ENCODE results near the gene NUBPL.
"Not testable (repeated sequence)": the region's sequence is repeated elsewhere in the genome, so short reads cannot be mapped to it uniquely, and the experiment has no call there.

NUBPL gene

DNA sequence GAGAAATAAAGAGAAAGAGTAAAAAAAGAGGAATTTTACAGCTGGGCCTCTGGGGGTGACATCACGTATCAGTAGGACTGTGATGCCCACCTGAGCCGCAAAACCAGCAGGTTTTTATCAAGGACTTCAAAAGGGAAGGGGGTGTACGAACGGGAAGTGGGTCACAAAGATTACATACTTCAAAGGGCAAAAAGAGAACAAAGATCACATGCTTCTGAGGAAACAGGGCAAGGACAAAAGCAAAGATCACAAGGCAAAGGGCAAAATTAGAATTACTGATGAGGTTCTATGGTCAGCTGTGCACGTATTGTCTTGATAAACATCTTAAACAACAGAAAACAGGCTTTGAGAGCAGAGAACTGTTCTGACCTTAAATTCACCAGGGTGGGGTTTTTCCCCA, 91.7 kb downstream of the NUBPL start:
- H3K4me1 ChIP-seq (ENCODE audit: control insufficient read depth, insufficient read depth, low read length); H3K9ac ChIP-seq (ENCODE audit: low read length); H3K4me3 ChIP-seq (ENCODE audit: low read length); H3K36me3 ChIP-seq (ENCODE audit: control insufficient read depth, insufficient read depth, low read length); H3K27me3 ChIP-seq (ENCODE audit: control insufficient read depth, insufficient read depth, low read length); H3K27ac ChIP-seq (ENCODE audit: low read depth, low read length): not testable (repeated sequence)

DNA sequence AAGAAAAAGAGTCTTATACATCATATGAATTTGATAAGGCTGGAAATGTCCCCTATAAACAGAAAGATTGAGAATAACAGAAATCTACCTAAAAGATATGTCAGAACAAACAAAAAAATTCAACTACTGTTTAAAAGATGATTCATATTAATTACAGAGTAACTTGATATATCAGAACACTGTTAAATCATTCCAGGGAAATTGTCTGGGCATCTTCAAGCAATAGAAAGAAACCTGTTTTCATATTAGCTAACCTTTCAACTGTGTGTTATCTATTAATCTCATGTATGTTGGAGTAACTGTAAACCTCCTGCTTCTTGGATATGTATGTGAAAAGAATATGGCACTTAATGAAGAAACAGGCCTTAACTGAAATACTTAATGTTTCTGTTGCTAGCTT, 96.7 kb downstream of the NUBPL start:
- no peak overlapping the region for H3K4me3 ChIP-seq (ENCODE audit: low read length)
- no peak overlapping the region for H3K27ac ChIP-seq (ENCODE audit: low read depth, low read length)
- no peak overlapping the region for H3K9ac ChIP-seq (ENCODE audit: low read length)
- peaks cover 2% of the 10 kb centered on the region for H3K4me1 ChIP-seq (ENCODE audit: control insufficient read depth, insufficient read depth, low read length)
- no peaks in the 10 kb centered on the region for H3K27me3 ChIP-seq (ENCODE audit: control insufficient read depth, insufficient read depth, low read length)
- H3K36me3 ChIP-seq (ENCODE audit: control insufficient read depth, insufficient read depth, low read length): no peaks in the 10 kb centered on the region

DNA sequence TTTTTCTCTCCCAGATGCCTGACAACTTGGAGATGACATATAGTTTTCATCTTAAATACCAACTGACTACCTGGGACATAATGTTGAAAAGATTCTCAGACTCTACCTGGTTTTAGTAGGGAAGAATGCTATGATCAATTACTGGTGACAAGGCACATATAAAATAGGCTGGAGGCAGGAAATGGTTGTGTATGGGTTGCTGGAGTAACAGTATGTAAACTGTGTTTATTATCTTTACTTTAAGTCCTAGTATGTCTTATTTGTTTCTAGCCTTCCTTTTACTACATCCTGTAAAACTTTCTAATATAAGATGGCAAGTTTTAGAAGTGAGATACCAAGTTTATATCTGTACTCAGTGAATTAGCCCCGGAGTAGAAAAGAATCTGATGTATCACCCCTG, 98.1 kb downstream of the NUBPL start:
- Histone ChIP-seq H3K36me3 (ENCODE audit: control insufficient read depth, insufficient read depth, low read length) (no peaks in the 10 kb centered on the region), H3K27me3 (ENCODE audit: control insufficient read depth, insufficient read depth, low read length) (no peaks in the 10 kb centered on the region), H3K9ac (ENCODE audit: low read length) (no peak overlapping the region), H3K27ac (ENCODE audit: low read depth, low read length) (no peak overlapping the region), H3K4me3 (ENCODE audit: low read length) (no peak overlapping the region), H3K4me1 (ENCODE audit: control insufficient read depth, insufficient read depth, low read length) (peaks cover 2% of the 10 kb centered on the region)

DNA sequence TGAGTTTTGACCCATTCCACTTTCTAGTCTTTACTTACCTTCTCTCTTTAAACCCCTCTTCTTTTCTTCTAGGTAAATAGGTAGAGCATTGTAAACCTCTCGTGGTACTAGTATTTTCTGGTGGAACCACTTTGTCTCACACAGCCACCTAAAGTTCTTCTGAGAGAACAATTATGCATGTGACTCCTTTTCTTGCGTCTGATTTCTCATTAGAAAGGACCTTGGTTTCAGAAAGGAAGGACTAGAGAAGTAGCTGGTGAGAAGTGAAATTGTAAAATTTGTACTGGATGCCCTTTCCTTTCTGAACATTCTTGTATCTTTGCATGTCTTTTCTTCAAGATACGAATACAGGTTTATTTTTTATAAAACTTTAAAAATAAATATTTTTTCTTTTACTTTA, 99.0 kb downstream of the NUBPL start:
- no peak overlapping the region for H3K27ac ChIP-seq (ENCODE audit: low read depth, low read length)
- H3K27me3 ChIP-seq (ENCODE audit: control insufficient read depth, insufficient read depth, low read length): no peaks in the 10 kb centered on the region
- H3K36me3 ChIP-seq (ENCODE audit: control insufficient read depth, insufficient read depth, low read length): no peaks in the 10 kb centered on the region
- H3K4me3 ChIP-seq (ENCODE audit: low read length): no peak overlapping the region
- H3K4me1 ChIP-seq (ENCODE audit: control insufficient read depth, insufficient read depth, low read length): peaks cover 2% of the 10 kb centered on the region
- no peak overlapping the region for H3K9ac ChIP-seq (ENCODE audit: low read length)

DNA sequence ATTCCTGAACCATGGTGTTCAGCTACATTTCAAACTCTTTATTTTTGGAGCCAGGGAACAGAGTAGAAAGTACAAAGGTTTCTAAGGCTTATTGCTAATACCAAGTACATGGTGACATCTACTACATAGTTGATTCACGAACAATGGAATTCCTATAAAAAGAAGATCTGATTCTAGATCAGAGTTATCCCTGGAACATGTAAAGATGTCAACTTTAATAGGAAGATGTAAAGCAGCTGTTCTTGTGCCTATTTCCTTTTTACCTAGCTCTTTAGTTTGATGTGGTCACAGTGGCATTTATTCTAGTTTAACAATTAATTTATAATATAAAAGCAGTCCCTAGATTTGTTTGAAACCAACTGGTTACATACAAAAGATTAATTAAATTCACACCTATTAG, 99.5 kb downstream of the NUBPL start:
- no peak overlapping the region for H3K9ac ChIP-seq (ENCODE audit: low read length)
- H3K27me3 ChIP-seq (ENCODE audit: control insufficient read depth, insufficient read depth, low read length): no peaks in the 10 kb centered on the region
- peaks cover 2% of the 10 kb centered on the region for H3K4me1 ChIP-seq (ENCODE audit: control insufficient read depth, insufficient read depth, low read length)
- no peaks in the 10 kb centered on the region for H3K36me3 ChIP-seq (ENCODE audit: control insufficient read depth, insufficient read depth, low read length)
- H3K4me3 ChIP-seq (ENCODE audit: low read length): no peak overlapping the region
- no peak overlapping the region for H3K27ac ChIP-seq (ENCODE audit: low read depth, low read length)

GRCh38 chr14:31668348-31668747, 107.1 kb downstream of the NUBPL start:
- no peaks in the 10 kb centered on the region for H3K4me1 ChIP-seq (ENCODE audit: control insufficient read depth, insufficient read depth, low read length)
- H3K9ac ChIP-seq (ENCODE audit: low read length): no peak overlapping the region
- no peaks in the 10 kb centered on the region for H3K27me3 ChIP-seq (ENCODE audit: control insufficient read depth, insufficient read depth, low read length)
- no peak overlapping the region for H3K4me3 ChIP-seq (ENCODE audit: low read length)
- no peaks in the 10 kb centered on the region for H3K36me3 ChIP-seq (ENCODE audit: control insufficient read depth, insufficient read depth, low read length)
- H3K27ac ChIP-seq (ENCODE audit: low read depth, low read length): no peak overlapping the region

DNA sequence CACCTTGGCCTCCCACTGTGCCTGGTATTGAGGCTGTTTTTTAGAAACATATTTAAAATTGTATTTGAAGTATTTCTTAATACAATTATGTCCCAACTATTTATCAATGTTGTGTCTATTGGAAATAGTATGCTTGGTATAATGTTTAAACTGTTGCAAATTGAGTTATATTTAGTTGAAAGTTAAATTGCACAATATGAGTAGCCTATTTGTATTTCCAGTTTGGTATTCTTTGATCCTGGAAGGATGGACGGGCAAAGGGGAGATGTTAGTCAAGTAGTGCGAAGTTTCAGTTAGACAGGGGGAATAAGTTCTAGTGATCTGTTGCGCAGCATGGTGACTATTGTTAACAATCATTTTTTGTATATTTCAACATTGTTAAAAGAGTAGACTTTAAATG, 111.5 kb downstream of the NUBPL start:
- Histone ChIP-seq H3K9ac (ENCODE audit: low read length) (no peak overlapping the region), H3K27me3 (ENCODE audit: control insufficient read depth, insufficient read depth, low read length) (no peaks in the 10 kb centered on the region), H3K36me3 (ENCODE audit: control insufficient read depth, insufficient read depth, low read length) (no peaks in the 10 kb centered on the region)

GRCh38 chr14:31677052-31677451, 115.8 kb downstream of the NUBPL start:
- Histone ChIP-seq H3K4me1 (ENCODE audit: control insufficient read depth, insufficient read depth, low read length) (no peaks in the 10 kb centered on the region), H3K4me3 (ENCODE audit: low read length) (no peak overlapping the region), H3K27me3 (ENCODE audit: control insufficient read depth, insufficient read depth, low read length) (no peaks in the 10 kb centered on the region), H3K27ac (ENCODE audit: low read depth, low read length) (no peak overlapping the region), H3K9ac (ENCODE audit: low read length) (no peak overlapping the region), H3K36me3 (ENCODE audit: control insufficient read depth, insufficient read depth, low read length) (no peaks in the 10 kb centered on the region)

More for the DNA sequence above, 111.5 kb downstream of the NUBPL start:
- Histone ChIP-seq H3K4me3 (ENCODE audit: low read length) (no peak overlapping the region), H3K4me1 (ENCODE audit: control insufficient read depth, insufficient read depth, low read length) (no peaks in the 10 kb centered on the region), H3K27ac (ENCODE audit: low read depth, low read length) (no peak overlapping the region)

- Histone ChIP-seq H3K4me3 (ENCODE audit: low read length) (no peak overlapping the region), H3K4me1 (ENCODE audit: control insufficient read depth, insufficient read depth, low read length) (no peaks in the 10 kb centered on the region), H3K9ac (ENCODE audit: low read length) (no peak overlapping the region)
Measured at GRCh38 chr14:31677630-31678029, 116.4 kb downstream of the NUBPL start.

GRCh38 chr14:31678421-31679249, 117.4 kb downstream of the NUBPL start:
- Histone ChIP-seq H3K27ac (ENCODE audit: low read depth, low read length) (no peak overlapping the region), H3K27me3 (ENCODE audit: control insufficient read depth, insufficient read depth, low read length) (no peaks in the 10 kb centered on the region), H3K9ac (ENCODE audit: low read length) (no peak overlapping the region), H3K36me3 (ENCODE audit: control insufficient read depth, insufficient read depth, low read length) (no peaks in the 10 kb centered on the region), H3K4me1 (ENCODE audit: control insufficient read depth, insufficient read depth, low read length) (no peaks in the 10 kb centered on the region), H3K4me3 (ENCODE audit: low read length) (no peak overlapping the region)

More at GRCh38 chr14:31677630-31678029, 116.4 kb downstream of the NUBPL start:
- Histone ChIP-seq H3K36me3 (ENCODE audit: control insufficient read depth, insufficient read depth, low read length) (no peaks in the 10 kb centered on the region), H3K27me3 (ENCODE audit: control insufficient read depth, insufficient read depth, low read length) (no peaks in the 10 kb centered on the region), H3K27ac (ENCODE audit: low read depth, low read length) (no peak overlapping the region)

GRCh38 chr14:31682768-31683167, 121.6 kb downstream of the NUBPL start:
- Histone ChIP-seq H3K27ac (ENCODE audit: low read depth, low read length) (no peak overlapping the region), H3K4me1 (ENCODE audit: control insufficient read depth, insufficient read depth, low read length) (no peaks in the 10 kb centered on the region), H3K9ac (ENCODE audit: low read length) (no peak overlapping the region), H3K36me3 (ENCODE audit: control insufficient read depth, insufficient read depth, low read length) (no peaks in the 10 kb centered on the region), H3K27me3 (ENCODE audit: control insufficient read depth, insufficient read depth, low read length) (no peaks in the 10 kb centered on the region), H3K4me3 (ENCODE audit: low read length) (no peak overlapping the region)

GRCh38 chr14:31687726-31688125, 126.5 kb downstream of the NUBPL start:
- Histone ChIP-seq H3K27ac (ENCODE audit: low read depth, low read length) (no peak overlapping the region), H3K4me3 (ENCODE audit: low read length) (no peak overlapping the region), H3K27me3 (ENCODE audit: control insufficient read depth, insufficient read depth, low read length) (no peaks in the 10 kb centered on the region), H3K4me1 (ENCODE audit: control insufficient read depth, insufficient read depth, low read length) (no peaks in the 10 kb centered on the region), H3K36me3 (ENCODE audit: control insufficient read depth, insufficient read depth, low read length) (no peaks in the 10 kb centered on the region), H3K9ac (ENCODE audit: low read length) (no peak overlapping the region)

- Histone ChIP-seq H3K36me3 (ENCODE audit: control insufficient read depth, insufficient read depth, low read length) (no peaks in the 10 kb centered on the region), H3K27me3 (ENCODE audit: control insufficient read depth, insufficient read depth, low read length) (no peaks in the 10 kb centered on the region), H3K27ac (ENCODE audit: low read depth, low read length) (no peak overlapping the region), H3K9ac (ENCODE audit: low read length) (no peak overlapping the region), H3K4me1 (ENCODE audit: control insufficient read depth, insufficient read depth, low read length) (no peaks in the 10 kb centered on the region), H3K4me3 (ENCODE audit: low read length) (no peak overlapping the region)
Measured at GRCh38 chr14:31690056-31690455, 128.9 kb downstream of the NUBPL start.

All from rectal smooth muscle tissue (tissue), 1 donor.